ENCODE data around the gene DNAJC30.

DNAJC30 gene

GRCh38 chr7:73707045-73707631 is 23.9 kb upstream of the DNAJC30 start:
- DNase-seq (ENCODE audit: low spot score), result peak; percentile 7

- no peak for DNase-seq (ENCODE audit: low spot score)
Observed at GRCh38 chr7:73706126-73707044, 23.1 kb upstream of the DNAJC30 start.

- no peak for DNase-seq (ENCODE audit: low spot score)
Observed at GRCh38 chr7:73705551-73705920, 22.3 kb upstream of the DNAJC30 start.

GRCh38 chr7:73704640-73705550 is 21.6 kb upstream of the DNAJC30 start:
- no peak for DNase-seq (ENCODE audit: low spot score)

- DNase-seq (ENCODE audit: low spot score), result peak; percentile 11
Observed at GRCh38 chr7:73703757-73704639, 20.7 kb upstream of the DNAJC30 start.

DNA sequence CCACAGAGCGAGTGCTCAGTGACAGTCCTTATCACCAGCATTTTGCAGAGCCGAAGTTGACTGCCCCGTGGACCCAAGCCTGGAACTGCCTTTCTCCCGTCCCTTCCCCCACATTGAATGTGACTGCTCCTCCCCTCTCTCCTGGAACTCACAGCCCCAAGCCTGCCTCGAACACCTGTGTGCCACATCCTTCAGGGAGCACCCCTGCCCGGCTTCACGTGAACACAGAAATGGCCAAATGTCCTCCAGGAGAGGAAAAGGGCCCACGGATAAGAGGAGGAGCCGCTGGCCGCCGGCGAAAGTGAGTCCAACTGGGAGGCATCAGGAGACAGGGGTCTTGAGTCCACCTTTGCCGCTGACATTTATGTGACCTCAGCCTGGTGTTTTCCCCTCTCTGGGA is 20.0 kb upstream of the DNAJC30 start:
- DNase-seq (ENCODE audit: low spot score), result no peak

DNA sequence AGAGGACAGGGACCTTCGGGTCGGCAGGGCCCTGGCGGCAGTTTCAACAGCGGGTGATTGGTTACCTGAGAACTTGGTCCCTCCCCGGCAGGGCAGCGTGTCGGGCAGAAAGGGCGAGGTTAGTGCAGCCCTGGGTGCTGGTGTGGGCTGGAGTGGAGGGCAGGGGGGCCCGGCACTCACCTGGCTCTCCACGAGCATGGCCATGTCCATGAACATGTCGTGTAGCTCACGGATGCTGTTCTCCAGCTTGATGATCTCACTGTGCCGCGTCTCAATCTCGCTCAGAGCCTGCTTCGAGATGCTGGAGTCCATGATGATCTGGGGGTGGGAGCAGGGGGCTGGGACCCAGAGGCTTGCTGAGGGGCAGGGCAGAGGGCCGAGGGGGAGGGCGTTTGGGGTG is 19.4 kb upstream of the DNAJC30 start:
- DNase-seq (ENCODE audit: low spot score), result no peak

- no peak for DNase-seq (ENCODE audit: low spot score)
Observed at GRCh38 chr7:73702226-73702625, 19.0 kb upstream of the DNAJC30 start.

- peak; percentile 32 for DNase-seq (ENCODE audit: low spot score)
Observed at GRCh38 chr7:73701357-73701995, 18.2 kb upstream of the DNAJC30 start.

DNA sequence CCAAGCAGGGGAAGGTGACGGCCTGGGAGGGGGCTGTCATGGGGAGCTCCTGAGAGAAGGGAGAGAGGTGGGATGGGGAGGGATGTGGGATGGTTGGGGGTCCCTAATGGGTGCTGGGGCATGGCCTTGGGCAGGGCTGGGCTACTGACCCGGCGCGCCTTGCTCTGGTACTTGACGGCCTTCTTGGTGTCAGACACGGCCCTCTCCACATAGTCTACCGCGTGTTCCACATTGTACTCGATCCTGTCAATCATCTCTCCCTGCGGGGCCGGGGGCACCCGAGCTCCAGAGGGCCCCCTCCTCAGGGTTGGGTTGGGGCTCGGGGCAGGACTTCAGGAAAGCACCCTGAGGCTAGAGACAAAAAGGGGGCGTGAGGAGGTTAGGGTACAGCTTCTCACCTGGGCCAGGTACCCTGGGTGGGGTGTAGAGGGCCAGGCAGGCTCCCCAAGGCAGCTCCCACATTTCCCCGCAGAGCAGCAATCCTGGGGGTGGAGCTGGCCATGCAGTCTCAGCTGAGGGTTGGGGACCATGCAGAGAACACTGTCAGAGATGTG is 17.4 kb upstream of the DNAJC30 start:
- no peak for DNase-seq (ENCODE audit: low spot score)

- DNase-seq (ENCODE audit: low spot score), result no peak
Observed at GRCh38 chr7:73700069-73700423, 16.8 kb upstream of the DNAJC30 start.

DNA sequence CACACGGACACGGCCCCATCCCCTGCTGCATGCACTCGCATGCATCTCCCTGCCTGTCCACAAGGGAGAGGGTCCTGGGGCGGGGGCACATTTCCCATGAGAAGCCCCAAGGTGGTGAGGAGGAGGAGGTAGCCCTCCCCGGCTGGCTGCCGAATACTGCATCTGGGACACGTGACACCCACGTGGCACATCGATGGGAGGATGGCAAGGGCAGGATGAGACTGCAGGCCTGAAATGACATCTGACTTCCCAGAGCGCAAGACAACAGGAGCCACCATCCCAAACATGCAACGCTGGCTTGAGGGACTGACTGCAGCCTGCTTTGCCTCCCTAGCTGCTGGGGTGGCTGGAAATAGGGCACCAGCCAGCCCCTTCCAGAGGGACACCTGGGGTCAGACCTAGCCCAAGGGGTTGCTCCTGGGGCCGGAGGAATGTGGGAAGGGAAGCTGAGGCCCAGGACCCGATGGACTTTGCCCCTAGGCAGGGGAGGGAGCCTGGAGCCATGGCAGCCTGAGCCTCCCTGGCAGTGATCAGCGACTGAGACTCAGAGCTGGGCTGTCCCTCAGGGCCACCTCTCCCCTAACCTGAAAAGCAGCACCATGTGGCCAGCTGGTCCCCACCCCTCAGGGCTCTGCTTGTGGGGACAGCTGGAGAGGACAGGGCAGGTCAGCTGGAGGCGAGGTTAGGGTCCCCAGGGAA is 16.3 kb upstream of the DNAJC30 start:
- no peak for DNase-seq (ENCODE audit: low spot score)

DNA sequence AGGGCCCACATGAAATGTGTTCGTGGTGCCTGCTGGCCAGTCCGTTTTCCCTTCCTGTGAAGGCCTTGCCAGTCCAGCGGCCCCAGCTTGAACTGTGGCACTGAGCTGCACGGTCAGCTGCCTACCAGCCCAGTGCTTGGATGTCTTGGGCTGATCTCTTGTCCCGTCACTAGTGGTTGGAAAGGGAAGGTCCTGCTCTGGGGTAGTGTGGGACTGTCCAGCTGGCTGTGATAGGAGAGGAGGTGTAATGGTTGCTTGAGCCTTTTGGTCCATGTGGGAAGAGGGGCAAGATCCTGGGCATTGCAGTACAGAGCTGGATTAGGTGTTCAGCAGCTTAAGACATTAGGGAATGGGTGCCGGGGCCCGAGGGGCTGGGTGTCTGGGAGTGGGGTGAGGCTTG is 15.2 kb upstream of the DNAJC30 start:
- no peak for DNase-seq (ENCODE audit: low spot score)

- no peak for DNase-seq (ENCODE audit: low spot score)
Observed at GRCh38 chr7:73696372-73696771, 13.1 kb upstream of the DNAJC30 start.

- DNase-seq (ENCODE audit: low spot score), result no peak
Observed at GRCh38 chr7:73690646-73691045, 7.4 kb upstream of the DNAJC30 start.

DNA sequence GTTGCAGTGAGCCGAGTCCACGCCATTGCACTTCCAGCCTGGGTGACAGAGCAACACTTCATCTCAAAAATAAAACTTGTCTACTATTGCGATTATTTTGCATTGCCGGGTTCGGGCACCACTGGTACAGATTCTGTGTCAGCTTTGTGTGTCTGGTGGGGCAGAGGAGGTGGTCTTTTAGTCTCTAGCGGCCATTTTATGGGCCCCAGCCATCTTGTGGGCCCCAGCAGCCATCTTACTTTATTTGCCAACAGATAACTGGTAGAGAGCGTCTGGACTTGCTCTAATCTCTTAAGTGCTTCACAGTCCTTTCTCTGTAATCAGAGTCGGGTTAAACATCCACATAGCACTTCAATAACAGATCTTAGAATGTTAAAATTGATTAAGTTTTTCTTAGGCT is 5.0 kb upstream of the DNAJC30 start:
- no peak for DNase-seq (ENCODE audit: low spot score)

GRCh38 chr7:73685311-73685710 is 2.1 kb upstream of the DNAJC30 start:
- DNase-seq (ENCODE audit: low spot score), result no peak

DNA sequence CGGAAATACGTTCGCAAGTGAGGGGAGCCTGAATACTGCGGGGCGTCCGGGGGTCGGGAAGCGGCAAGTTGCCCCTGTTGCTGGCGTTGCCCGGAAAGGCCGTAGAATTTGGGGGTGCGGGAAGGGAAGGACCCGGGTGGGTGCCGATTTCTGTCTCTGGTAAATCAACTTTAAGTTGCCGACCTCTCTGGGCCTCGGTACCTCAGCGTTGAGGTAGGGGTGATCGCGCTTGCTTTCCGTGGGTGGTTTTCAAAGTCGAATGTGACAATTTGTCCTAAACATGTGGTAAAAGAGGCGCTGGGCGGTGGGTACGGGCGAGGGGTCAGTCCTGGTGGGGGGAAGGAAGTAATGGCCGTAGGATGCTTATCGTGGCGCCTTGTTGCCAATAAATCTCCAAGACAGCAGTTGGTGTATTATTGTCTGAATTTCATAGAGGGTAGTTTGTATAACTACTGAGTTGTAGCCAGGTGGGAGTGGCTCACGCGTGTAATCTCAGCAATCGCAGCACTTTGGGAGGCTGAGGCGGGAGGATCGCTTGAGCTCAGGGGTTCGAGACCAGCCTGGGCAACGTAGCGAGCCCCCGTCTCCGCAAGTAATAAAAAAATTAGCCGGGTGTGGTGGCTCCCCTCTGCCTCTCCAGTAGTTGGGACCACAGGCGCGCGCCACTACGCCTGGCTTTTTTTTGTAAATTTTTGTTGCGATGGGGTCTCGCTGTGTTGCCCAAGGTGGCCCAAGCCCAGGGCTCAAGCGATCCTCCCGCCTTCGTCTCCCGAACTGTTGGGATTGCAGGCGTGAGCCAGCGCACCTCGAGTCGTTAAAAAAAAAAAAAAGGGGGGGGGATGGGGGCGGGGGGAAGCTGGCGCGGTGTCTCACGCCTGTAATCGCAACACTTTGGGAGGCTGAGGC is 788 bp upstream of the DNAJC30 start:
- DNase-seq (ENCODE audit: low spot score), result no peak

DNA sequence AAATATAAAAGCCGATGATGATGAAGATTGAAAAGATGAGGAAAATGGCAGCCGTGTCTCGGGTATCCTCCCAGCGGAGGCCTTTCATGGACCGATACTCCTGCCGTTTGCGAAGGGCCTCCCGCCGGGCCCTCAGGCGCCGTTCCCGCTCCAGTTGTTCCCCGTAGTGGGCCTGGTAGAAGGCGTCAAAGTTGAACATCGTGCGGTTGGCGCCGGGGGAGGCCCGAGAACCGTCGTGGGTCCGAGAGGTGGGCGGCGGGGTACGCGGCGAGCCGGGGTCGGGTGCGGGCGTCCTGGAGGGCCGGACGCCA is 553 bp downstream of the DNAJC30 start:
- DNase-seq (ENCODE audit: low spot score), result no peak

Measured in CD4-positive, alpha-beta T cell treated with Interleukin-2 at 100 ng/mL for 4 hours (primary cell).